OCI-M2 (cell line): ENCODE measurements around the gene BARHL2.

Source experiments
- DNase-seq: peaks from one replicate; lab custom pipeline; 2025; ENCODE audit not compliant: unreplicated experiment; lab: John Stamatoyannopoulos, UW

BARHL2 gene

DNA sequence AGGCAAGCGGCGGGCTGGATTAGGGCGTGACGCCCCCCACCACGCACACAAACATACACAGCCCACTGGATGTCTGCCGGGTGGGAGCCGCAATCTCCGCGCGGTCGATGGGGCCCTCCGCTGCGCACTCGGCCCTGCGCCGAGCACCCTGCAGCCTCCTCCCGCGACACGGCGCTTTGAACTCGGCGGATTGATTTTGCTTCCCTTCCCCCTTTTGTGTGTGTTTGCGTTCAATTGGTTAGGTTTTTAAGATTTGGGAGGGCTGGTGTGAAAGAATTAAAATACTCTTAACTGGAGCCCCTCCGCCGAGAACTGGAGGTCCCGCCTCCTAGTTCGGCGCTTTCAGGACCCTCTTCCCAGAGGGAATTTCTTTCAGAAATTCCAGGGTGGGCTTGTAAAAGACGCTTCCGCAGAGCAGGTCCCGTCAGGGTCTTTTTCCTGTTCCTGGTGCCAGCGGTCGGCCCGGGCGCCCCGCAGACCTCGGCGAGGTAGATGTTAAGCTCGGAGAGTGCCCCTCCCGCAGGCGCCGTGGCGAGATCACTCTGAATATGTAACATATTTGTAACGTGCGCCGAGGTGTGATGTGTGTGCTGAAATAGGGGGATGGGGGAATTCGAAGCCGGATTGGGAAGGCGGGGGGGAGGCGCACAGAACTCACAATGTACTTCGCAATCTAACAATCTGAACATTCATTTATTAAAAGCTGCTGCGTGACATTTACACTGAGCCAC is 8.0 kb upstream of the BARHL2 start:
- no peak for DNase-seq

DNA sequence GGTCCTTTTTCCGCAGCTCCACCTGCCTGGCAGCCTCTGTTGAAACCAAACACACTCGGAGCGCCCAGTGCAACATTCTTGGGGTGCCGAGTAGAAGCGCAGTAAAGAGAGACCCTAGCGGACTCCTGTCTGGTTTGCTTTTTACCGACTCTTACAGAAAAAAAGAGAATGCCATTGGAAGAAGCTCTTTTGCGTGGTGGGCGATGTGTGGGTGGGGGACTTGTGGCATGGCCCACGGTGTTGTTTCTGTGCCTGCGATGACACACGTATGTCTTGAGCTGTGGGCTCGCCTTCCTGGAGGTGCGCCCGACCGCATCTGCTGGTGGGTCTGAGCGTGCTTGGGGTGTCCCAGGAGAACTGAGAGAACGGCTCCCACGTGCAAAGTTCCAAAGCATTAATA is 7.3 kb upstream of the BARHL2 start:
- no peak for DNase-seq

DNA sequence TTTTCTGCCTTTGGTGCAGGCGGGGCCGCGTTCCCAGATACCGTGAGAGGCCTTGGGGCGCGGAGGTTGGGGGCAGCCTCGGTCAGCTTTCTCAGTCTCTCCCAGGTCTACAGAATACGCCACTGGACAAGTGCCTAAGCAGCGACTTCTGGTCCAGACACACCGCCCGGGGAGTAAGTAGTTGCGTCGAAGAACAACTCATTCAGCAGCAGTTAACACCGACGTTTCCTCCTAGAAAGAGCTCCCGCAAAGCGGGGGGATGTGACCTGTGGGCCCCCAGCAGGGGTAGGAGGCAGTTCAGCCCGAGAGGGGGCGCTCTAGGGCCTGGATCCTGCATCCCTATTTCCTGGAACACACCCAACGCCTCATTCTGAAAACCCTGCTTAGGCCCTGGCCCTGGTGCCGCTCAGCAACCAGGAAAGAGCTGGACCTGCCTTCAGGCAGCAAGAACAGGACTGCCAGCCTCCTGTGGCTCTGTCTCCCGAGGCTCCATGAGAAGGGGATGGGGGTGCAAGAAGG is 6.5 kb upstream of the BARHL2 start:
- no peak for DNase-seq

DNA sequence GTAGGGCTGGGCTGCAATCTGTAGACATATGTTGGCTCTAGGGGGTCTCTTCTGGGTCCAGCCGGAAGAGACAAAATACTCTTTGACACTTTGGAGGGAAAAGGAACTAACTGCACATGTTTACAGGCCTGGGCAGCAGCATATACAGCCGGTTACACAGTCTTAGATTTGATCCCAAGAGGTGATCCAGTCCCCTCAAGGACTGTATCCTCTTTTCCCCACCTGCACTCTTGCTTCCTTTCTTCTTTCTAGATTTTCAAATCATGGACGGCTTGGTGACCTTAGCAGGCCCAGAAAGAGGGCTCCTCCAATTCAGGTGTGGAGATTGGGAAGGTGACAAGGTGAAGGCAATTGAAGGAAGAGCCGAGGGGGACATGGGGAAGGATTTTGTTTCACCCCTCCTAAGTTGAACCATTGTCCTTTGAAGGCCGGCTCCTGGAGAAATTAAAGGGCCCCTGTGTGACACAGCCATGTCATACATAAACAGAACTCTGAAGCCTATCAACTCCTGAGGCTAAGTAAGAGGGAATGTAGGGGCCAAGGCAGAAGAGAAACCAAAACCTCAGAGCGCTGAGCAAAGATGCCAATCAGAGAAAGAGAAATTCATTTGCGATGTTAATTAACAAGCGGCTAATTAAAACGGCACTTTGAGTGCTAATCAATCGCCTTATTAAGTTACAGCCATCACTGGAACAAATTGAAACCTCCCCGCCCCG is 5.9 kb upstream of the BARHL2 start:
- DNase-seq = no peak

DNA sequence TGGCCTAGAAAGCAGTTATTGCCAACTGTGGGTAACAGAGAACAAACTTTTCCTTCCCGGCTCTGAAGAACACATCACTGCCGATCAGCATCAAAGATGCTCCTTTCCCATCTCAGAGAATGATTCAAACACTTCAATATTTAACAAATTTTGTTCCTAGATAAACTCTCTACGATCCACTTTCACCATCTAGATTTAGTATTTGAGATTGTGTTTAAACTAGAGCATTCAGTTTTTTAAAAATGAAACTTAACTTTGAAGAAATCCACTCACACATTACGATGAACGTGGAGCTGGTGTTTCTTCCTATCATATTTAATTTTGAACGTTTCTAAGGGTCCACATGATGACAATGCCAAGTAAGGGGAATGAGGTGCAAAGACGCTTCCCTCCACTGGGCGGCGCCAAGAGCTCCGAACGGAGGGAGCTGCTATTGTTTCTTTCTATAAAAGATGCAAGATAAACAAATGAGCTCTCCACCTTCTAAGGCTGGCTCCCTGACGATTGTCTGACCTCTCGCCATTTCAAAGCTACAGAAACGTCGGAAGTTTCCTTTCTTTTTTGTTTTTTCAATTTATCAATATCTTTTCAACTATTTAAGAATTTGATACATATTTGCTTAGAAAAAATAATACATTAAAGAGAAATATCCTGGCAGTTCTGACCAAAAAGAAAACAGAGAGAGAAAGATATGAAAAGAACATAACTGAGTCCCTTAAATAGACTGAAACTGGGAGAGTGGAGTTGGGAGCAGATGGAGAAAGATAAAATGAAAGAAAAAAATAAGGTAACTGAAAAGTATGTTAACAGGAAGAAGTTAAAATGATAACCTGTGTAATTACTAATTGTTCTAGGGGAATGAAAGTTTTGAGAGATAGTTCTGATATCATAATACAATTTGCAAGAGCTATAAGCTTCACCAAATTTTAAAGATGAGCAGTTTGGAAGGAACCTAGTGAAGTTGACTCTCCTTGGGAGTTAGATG is 4.4 kb upstream of the BARHL2 start:
- DNase-seq = no peak

DNA sequence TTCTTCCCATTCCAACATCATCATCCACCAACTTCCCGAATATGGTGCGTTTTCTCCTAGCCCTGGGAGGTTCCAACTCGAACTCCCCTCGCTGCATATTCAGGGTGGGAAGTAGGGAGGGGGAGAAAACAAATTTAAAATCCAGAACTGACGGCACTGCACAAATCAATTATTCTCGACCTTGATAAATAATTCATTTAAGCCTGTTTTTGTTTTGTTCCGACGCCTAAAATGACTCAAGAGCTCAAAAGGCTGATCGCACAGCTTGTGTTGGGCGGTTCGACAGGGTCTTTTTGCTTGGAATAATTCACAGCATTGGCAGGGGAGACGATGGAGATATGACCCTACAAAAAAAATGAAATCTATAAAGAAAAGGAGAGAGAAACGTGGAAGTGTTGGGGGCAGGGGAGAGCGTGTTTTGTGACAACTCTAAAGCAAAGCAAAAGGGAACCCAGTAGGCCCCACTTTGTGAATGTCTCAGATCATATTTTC is 3.1 kb upstream of the BARHL2 start:
- DNase-seq = no peak

DNA sequence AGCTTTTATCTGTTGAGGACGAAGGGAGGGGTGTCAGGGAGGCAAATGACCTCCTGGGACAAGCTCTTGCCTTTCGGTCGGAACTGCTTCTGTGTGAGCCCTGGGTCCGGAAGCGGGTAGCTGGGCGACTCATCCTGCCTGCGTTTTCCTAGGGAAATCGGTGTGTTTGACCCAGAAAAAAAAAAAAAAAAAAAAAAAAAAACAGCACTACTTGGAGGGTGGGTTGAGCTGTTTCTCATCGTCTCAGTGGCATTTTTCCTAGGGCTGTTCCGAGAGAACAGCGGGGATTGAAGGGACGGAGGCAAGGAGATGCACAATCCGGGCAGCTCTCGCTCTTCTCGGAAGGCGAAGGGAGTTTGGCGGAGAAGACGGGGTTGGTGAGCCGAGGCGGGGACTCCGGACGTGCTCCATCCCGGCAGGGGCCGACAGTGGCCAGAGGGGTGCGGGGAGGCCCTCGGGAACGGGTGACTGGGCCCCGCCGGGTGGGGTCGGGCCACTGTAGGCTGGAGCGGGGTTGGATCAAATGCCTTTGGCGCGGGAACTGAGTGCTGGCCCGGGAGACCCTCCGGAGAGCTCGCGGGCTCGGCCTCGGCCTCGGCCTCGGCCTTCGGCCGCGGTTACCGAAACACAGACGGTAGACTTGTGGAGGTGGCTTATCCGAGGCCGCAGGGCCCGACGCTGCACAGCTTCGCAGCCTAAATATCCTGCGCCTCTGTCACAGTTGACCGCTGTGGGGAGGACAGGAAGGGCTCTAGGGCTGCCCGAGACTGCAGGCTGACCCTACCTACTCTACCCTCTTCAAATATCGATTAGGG is 2.4 kb upstream of the BARHL2 start:
- DNase-seq = no peak

DNA sequence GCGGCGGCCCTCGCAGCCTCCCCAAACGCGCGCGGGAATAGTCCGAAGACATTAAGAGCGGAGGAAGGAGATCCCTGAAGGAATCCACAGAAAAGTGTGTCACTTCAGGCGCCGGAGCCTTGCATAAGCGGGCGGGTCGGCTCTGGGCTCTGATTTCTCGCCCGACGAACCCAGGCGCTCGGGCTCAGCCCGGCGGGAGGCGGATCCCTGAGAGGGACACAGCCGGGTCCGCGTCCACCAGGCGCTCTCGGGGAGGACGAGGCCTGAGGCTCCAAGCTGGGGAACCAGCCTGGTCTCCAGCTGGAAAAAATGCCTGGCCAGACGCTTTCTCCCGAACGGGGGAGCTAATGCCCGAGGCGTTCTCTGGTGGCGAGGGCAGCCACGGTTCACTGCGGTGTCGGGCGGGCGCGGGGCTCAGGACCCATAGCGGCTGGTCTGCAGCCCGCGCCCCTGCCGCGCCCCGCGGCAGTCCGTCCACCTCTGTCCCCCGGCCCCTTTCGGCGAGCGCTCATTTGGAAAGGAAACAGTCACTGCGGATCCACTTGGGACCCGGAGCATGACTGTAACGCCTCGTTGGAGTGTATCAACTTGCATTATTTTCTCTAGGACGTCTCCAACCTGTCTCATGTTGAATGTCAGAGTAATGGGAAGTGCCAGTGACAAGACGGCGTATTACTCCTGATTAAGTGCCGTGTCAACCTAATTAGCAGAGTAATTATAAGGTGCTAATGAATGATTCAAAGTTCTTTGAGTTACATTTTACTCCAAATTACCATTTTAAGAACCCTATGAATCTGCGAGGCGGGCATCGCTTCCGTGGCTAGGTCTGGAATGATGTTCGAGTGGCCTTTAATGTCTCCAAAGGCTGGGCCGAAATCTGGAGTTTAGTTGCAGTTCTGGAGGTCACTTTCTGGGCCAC is 1.6 kb upstream of the BARHL2 start:
- DNase-seq = no peak

DNA sequence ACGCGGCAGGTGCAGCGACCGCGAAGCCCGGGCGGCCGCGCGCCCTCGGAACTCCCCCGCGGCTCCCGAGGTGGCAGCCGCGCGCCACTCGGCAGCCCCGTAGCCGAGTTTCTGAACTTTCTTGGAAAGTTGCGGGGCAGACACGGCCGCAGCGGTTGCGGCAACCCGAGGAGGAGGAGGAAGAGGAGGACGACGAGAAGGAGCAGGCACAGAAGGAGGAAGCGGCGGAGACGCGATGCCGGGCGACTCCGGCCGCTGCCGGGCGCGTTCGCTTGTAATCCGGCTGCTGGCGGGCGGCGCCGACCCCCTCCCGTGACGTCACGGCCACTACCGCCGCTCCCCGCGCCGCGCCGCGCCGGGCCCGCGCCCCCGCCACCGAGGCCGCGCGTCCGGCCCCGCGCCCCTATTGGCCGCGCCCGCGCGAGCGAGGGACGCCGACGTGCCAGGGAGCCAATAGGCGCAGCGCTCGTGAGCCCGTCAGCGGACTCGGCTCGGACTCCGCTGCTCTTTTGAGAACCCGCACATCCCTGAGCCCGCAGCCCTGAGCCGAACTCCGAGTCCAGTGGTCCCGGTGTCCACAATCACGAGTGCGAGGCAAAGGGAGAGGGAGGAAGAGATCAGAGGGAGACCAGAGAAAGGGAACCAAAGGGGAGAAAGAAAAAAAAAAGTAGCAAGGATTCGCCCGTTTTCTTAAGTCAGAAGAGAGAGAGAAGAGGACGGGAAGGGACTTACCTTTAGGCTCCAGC is 736 bp upstream of the BARHL2 start:
- no peak for DNase-seq

DNA sequence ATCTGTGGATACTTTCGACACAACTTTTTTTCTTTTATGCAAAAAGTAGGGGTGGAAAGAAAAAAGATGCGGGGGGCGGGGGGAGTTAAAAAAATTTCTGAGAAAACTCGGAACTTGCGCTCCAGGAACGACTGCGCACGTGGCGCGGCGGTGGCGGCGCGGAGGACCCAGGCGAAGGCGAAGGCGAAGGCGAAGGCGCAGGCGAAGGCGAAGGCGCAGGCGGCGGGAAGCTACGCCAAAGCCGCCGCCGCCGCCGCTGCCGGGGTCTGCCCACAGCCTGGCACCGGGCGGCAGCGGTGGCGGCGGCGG is 208 bp upstream of the BARHL2 start:
- DNase-seq = no peak

DNA sequence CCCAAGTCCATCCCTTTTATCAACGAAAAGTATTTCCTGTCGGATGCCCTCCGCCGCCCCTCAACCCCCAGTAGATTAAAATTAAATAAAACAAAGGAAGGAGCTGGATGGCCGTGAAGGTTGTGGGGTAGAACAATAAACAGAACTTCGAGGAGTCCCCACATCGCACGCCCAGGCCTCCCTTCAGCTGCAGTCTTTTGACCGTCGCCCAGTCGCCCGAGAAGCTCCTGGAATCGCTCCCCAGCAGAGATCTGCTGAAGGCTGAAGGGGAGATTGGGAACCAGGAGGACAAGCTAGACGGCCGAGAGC is 905 bp downstream of the BARHL2 start:
- DNase-seq = no peak

DNA sequence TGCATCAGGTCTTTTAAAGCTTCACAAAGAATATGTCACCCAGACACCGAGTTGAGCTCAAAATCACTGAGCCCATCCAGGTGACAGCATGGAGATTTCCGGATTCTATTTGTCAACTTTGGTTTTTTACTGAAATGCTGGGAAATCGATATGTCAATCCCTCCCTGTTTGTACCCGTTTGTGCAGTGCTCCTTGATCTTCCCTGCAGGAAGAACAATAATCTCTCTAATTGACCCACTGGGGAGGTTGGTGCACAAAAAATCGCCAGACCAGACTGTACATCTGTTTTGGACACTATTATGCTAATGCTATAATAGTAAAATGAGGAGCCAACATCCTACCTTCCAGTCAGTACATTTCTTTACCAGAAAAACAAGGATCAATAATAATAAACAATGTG is 1.8 kb downstream of the BARHL2 start:
- no peak for DNase-seq

DNA sequence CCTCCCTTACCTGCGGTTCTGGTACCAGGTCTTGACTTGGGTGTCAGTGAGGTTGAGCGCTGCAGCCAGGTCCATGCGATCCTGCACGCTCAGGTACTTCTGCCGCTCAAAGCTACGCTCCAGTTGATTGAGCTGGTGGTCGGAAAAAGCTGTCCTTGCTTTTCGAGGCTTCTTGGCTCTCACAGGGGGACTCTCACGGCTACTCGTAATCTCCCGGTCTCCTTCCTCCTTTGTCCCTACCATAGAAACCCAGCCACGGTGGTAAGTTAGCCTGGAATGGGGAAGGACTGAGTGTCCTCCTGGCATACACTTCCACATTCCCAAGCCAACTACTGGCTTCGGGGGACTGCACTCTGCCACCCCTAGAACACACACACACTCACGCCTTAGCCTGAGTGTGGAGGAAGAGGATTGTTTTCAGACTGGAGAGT is 2.6 kb downstream of the BARHL2 start:
- no peak for DNase-seq

DNA sequence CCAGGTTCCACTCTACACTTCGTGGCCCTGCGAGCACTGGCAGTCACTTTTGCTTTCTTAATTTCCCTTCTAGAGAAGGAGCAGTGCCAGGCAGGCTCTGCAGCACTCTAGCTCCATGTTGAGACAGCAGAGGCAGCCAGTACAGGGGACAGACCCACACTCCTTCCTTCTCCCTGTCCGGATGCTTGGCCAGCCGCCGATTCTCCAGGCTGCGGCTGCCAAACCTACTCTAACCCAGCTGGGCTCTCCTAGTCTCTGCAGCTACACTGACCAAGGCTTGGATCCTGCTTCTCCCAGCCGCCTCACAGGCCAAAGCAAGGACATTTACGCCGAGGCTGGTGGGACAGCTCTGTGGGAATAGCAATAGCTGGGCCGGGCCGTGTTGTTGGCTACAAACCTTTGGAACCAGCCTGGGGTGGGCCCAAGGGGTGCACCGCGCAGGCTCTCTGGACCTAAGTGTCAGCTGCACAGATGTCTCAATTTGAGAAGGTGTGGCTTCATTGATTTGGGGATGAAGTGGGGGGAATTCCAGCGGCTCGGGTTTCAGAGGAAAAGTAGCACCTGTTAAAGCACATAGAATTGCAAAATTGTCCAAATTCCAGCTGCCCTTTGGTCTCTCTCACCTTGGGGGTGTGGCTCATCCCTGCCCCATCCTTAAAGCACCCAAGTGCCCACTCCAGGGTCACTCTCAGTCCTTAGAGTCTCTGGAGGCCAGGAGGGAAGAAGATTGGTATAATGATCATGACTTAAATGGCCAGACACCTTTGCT is 3.2 kb downstream of the BARHL2 start:
- no peak for DNase-seq

DNA sequence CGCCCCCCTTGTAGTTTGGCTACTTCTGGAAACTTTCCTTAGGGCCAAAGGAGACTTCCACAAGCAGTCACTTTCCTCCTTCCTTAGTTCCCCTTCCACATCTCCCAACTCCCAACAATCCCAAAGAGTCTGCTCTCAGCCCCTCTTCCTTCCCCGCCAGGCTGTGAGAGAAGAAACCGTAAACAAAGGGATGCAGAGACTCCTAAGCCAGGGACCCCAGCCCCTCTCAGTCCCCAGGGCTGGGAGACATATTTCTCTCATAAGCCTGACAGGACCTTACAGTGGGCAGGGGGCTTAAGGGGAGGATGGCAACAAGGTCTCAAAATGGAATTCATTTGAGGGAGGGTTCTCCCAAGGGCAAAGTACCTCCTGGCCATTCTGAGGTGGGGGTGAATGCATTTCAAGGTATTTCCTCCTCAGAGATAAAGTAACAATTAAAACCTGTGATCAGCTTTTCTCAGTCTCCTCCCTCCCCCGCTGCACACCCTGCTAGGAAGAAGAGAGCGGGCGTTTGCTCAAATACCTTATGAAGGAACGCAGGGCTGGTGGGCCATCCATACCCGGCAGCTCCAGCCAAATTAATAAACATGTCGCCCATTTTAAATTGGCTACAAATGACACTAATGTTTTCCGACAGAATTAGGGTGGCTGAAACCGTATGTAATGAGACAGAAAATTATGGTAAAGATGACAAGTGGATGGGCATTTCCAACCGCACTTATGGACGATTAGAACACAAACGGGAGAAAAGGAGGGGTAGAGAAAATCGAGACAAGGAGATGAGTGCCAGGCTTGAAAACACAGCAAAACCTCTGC is 4.0 kb downstream of the BARHL2 start:
- DNase-seq = no peak

DNA sequence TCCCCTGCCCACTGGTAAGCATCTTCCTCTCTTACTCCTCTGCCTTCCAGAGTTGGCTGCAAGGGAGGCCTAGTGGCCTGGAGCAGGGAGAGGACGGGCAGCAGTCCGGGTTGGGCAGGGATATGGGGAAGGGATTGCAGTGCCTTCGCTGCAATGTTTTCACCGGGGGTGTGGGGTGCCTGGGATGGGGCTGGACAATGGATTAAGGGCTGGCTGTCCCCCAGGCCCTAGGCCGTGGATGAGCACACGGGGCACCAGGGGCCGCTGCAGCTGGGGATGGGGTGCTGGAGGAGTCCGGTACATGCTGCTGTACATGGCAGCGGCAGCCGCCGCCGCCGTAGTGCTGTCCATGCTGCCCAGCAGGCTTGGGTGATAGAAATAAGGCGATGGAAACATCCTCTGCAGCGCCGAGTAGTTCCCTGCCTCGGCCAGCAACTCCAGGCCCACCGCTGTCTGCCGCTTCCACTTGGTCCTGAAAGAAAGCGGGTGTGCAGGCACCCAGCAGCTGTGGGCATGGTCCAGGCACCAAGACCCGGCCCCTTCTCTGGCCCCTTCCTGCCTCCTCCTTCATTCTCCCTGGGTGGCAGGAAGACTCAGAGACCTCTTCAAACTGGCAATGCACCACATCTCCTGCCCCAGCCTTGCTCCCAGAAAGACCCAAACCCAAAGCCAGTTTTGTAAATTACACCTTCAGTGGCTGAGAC is 4.8 kb downstream of the BARHL2 start:
- DNase-seq = no peak

DNA sequence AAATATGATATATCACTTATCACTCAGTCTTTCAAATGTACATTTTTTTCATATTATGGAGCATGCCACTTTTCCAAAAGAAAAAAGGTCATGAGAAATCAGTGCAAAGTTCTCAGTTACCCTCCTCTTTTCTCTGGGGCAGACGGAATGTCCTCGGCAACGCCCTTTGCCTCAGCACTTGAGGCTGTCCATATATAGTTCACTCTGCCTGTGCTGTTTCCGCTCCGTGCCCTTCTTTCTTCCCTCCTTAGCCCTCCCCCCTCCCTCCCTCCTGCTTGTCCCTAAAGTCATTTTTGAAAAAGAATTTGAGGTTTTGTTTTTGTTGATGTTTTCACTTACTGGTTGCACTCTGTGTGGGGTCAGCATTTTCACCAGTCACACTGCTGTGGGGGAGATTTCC is 5.4 kb downstream of the BARHL2 start:
- no peak for DNase-seq
